Omental fat pad (tissue), 4 donors: ENCODE data around the gene CCDC106. TPM values are rescaled to one million over a fixed set of nuclear protein-coding genes. Genes with fewer than 3 reads are reported as not detected.

Source experiments
- ATAC-seq: fragments of 150-250 bp; one replicate; pipeline ENCODE4 v1.9.1; 2016; ENCODE audit warnings: mild to moderate bottlenecking, moderate library complexity; ENCODE audit not compliant: low FRiP score
- DNase-seq: peaks from one replicate; pipeline ENCODE4 v3.0.0-alpha.2; 2019; ENCODE audit warnings: low spot score
- CTCF ChIP-seq, 3 donors: fragments of 450-650 bp; IDR thresholded peaks; one replicate each; pipeline ENCODE4 v1.5.1; 2016 to 2017; ENCODE audit warnings: antibody characterized with exemption in 3 of 3, mild to moderate bottlenecking in 3 of 3, moderate library complexity in 2 of 3
- total RNA-seq, 4 donors: library from RNA; depleted of rRNA; stranded (reverse); fragments of >200 nt; gene quantifications; one replicate each; pipeline ENCODE4 v1.1.0, GENCODE V29; 2016

The CCDC106 gene
- total RNA-seq, 4 donors from 2014 or later, result 9.8 to 15.2 (median 11.0) TPM

DNA sequence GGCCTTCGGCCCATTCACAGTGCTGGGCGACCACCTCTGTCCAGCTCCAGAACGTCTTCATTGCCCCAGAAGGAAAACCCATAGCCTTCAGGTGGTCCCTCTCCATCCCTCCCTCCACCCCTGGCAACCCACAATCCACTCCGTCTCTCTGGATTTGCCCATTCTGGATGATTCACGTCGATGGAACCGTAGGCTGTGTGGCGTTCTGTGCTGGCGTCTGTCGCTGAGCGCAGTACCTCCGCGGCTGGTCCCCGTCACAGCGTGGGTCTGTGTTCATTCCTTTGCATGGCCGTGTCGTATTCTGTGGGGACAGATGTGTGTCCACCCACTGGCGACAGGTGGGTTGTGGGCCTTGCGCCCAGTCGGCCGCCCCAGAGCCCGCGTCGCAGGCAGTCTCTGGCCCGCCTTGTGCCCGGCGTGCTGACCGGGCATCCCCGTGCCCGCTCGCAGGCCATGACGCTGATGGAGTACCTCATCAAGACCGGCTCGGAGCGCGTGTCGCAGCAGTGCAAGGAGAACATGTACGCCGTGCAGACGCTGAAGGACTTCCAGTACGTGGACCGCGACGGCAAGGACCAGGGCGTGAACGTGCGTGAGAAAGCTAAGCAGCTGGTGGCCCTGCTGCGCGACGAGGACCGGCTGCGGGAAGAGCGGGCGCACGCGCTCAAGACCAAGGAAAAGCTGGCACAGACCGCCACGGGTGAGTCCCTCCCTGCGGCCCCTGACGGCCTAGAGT lies 37.1 kb downstream of the CCDC106 start:
- no peak for TF ChIP-seq CTCF (IDR thresholded peaks at IDR 0.05)
- no peak for ATAC-seq
- no peak for DNase-seq

GRCh38 chr19:55685776-55686175 lies 37.8 kb downstream of the CCDC106 start:
- no peak for DNase-seq
- ATAC-seq, result no peak

GRCh38 chr19:55686311-55687050 lies 38.5 kb downstream of the CCDC106 start:
- ATAC-seq (no peak), DNase-seq (no peak)
- TF ChIP-seq CTCF (IDR thresholded peaks at IDR 0.05), result no peak

More at GRCh38 chr19:55685776-55686175, 37.8 kb downstream of the CCDC106 start:
- TF ChIP-seq CTCF (IDR thresholded peaks at IDR 0.05), result no peak

GRCh38 chr19:55687281-55688201 lies 39.5 kb downstream of the CCDC106 start:
- ATAC-seq (no peak), DNase-seq (no peak)
- no peak for TF ChIP-seq CTCF (IDR thresholded peaks at IDR 0.05)

DNA sequence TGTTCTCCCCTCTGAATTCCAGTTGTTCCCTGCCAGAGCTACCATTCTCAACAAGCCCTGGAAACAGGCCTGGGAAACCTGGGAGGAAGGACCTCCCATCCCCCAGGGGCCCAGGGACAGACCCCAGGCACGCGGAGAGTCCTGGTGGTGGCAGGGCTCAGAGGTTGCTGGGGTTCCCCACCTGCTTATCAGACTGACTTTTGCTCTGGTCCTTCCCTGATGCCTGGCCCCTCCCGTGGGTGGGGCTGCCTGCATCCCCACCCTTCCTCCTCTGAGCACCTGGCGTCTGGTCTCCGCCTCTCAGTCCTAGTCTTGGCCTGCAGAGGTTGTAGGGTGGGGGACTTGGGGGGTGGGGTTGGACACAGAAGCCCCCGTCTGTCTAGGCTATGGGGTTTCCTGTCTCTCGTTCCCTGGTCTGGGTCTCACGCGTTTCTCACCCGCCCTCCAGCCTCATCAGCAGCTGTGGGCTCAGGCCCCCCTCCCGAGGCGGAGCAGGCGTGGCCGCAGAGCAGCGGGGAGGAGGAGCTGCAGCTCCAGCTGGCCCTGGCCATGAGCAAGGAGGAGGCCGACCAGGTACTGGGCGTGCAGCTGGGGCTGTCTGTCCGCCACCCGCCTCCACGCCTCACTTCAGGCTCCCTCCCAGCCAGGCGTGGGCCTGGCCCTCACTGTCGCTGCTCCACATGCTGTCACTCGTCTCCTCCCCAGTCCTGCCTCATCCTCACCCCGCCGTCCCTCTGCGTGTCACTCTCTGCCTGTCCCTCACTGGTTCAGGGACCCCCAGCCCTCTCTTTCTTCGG lies 40.6 kb downstream of the CCDC106 start:
- ATAC-seq, result no peak
- TF ChIP-seq CTCF (IDR thresholded peaks at IDR 0.05), result no peak

DNA sequence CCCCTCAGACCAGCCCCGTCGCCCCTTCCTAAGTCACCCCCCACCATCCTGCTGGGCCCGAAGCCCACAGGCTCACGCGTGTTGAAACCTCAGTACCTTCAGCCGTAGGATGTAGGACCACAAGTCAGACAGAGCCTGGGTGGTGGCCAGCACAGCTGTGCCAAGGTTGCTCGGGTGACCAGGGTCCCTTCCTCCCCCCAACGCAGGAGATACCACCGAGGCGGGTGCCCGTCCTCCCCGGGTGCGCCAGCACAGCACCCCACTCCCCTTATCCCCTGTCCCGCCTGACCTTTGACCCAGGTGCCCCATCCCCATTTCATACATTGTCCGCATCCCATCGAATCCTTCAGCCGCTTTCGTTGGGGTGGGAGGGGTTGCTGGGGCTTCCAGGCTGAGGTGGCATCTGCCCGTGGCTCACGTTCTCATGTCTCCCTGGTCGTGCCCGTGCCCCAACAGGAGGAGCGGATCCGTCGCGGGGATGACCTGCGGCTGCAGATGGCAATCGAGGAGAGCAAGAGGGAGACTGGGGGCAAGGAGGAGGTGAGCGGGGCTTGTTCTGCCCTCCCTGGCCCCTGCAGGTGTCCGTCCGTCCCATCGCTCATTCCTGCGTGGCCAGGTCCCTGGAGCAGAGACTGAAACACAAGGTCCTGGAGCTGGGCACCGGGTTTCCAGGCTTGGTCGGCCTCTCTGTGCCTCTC lies 41.5 kb downstream of the CCDC106 start:
- ATAC-seq, result no peak

More for the DNA sequence above, 40.6 kb downstream of the CCDC106 start:
- DNase-seq, result no peak

More for the DNA sequence above, 41.5 kb downstream of the CCDC106 start:
- no peak for DNase-seq
- TF ChIP-seq CTCF (IDR thresholded peaks at IDR 0.05), result no peak
